Activated CD4-positive, alpha-beta T cell treated with anti-CD3 and anti-CD28 coated beads, Interleukin-2, Interleukin-6, amounts not matched to agents 100 ng/mL and 50 ng/mL, durations not matched to agents 16 hours and 8 hours (primary cell): ENCODE measurements around the gene HAS3.
"Not testable (repeated sequence)": the region's sequence is repeated elsewhere in the genome, so short reads cannot be mapped to it uniquely, and the experiment has no call there.

Source experiments
- DNase-seq: peaks from one replicate; pipeline ENCODE4 v3.0.0-alpha.2; 2020

Gene HAS3, protein sequence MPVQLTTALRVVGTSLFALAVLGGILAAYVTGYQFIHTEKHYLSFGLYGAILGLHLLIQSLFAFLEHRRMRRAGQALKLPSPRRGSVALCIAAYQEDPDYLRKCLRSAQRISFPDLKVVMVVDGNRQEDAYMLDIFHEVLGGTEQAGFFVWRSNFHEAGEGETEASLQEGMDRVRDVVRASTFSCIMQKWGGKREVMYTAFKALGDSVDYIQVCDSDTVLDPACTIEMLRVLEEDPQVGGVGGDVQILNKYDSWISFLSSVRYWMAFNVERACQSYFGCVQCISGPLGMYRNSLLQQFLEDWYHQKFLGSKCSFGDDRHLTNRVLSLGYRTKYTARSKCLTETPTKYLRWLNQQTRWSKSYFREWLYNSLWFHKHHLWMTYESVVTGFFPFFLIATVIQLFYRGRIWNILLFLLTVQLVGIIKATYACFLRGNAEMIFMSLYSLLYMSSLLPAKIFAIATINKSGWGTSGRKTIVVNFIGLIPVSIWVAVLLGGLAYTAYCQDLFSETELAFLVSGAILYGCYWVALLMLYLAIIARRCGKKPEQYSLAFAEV

GRCh38 chr16:69105501-69106361 lies at the start of gene HAS3:
TSS of gene HAS3 (plus strand) at chr16:69105653. CDS start at chr16:69109396, 3,743 bp downstream.
- DNase-seq: peak; percentile 49

GRCh38 chr16:69055980-69056379 lies 49.5 kb upstream of the HAS3 start:
- no peak for DNase-seq

DNA sequence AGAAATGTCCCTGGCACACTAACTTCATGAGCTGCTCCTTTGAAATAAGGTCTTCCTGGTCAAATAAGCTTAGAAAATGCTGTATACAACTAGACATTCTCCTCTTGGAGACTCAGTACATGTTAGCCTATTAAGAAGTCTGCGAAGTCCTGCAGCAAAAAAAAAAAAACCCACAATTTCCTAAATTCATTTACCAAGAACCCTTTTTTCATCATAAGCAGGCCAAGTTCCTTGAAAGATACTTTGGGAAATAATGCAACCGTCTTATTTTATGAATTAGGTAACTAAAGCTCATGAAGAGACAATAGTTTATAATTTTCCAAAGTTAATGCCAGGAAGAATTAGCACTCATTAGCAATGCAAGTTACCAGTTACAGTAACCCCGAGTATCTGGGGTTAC lies 49.0 kb upstream of the HAS3 start:
- no peak for DNase-seq

- no peak for DNase-seq
Measured at GRCh38 chr16:69057400-69058378, 47.8 kb upstream of the HAS3 start.

DNA sequence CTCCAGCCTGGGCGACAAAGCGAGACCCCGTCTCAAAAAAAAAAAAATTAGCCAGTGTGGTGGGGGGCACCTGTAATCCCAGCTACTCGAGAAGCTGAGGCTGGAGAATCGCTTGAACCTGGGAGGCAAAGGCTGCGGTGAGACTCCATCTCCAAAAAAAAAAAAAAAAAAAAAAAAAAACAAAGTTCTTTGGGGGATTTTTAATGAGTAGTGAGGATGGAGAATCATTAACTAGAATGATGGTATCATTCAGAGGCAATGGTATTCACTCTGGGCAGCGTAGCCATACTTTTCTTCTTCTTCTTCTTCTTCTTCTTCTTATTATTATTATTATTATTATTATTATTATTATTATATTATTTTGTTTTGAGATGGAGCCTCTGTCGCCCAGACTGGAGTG lies 42.0 kb upstream of the HAS3 start:
- not testable (repeated sequence) for DNase-seq

DNA sequence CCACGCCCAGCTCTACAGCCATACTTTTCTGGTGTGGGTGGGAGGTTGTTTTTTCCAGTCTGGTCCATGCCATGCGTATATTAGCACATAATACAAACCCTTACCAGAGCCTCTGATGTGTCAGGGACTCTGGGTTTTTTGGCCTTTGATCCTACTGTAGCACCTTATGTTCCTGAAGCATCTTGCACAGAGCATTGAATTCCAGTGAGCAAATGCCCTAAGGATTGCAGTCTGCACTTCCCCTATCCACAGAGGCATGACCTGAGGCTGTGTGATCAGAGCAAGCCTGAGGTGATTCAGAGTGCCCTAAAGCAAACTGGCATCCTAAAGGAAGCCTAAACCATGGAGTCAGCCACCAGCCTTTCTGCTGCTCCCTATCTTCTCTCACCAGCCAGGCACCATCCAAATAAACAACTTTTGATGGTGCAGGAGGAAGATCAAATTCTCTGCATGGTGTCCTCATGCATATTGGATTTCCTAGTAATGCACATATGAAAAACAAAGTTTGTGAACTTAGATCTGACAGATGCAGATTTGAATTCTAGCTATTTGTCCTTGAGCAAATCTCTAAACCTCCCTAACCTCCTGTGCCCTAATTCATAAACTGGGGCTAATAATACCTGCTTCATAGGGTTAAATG lies 41.2 kb upstream of the HAS3 start:
- no peak for DNase-seq

DNA sequence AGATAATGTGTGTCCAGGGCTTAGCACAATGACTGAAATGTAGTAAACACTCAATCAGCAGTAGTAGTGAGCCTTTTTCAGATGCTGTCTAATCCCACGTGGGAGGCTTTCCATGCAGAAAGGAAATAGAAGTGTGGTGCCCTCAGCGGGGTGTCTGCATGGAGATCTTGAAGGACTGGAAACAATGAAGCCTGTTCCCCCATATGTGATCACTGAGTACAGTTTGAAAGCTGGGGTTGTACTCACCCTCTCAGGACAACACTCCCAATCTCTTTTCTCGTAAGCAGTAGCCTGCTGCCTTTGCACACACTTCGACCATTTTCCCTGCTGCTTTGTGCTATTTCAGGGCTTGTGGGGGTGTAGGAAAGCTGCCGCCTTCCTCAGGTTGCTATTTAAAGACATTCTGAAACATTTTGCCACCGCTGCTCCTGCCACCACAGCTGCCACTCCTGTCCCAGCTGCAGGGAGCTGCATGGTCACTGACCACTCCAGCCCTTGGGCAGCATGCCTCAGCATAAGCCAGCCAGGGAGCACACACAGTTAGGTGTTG lies 40.6 kb upstream of the HAS3 start:
- no peak for DNase-seq

DNA sequence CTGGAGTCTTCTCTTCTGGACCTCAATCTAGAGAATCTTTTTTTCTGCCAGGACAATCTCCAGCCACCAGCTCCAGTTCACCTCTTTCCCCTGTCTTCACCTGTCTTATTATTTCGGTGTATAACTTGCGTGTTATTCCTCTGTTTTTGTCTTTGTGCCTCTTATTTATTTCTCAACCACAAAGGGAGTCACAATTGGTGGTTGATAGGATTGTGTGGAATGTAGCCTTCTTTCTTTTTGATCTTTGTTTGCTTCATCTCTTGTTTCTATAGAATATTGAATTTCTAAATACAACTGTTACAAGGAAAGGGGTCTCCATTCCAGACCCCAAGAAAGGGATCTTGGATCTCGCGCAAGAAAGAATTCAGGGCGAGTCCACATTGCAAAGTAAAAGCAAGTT lies 35.9 kb upstream of the HAS3 start:
- DNase-seq: no peak

- no peak for DNase-seq
Measured at GRCh38 chr16:69071036-69071435, 34.4 kb upstream of the HAS3 start.

DNA sequence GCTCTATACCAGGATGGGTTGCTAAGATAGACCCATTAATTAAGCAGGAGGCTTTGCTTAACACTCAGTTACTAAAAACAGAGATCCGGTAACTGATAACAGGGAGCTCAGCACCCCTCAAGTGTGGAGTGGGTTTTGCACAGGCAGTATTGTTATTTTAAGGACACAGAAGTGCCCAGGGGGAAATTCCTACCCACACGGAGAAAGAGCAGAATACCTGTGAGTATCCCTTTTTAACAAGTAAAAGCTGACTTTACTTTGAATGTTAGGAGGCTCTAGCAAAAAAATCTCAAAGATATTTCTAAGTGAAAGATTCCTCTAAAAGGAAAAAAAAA lies 32.8 kb upstream of the HAS3 start:
- DNase-seq: no peak

- DNase-seq: no peak
Measured at GRCh38 chr16:69073181-69073702, 32.2 kb upstream of the HAS3 start.

- no peak for DNase-seq
Measured at GRCh38 chr16:69077251-69077650, 28.2 kb upstream of the HAS3 start.

DNA sequence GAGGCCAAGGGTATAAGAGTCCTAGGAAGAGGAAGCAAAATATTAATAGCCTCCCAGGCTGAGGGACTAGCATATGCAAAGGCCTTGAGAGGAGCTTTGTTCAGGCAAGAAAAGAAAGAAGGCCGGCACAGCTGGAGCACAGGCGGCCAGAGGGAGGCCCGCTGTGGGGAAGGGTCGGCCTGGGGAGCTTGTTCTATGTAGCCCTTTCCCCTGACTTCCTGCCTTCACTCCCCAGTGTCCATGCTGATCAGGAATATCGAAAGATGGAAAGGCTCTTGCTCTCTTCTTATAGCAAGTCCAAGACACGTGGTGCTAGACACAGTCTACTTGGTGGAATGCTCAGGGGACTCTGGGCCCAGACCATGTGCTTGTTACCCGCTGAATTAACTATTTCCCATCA lies 27.4 kb upstream of the HAS3 start:
- no peak for DNase-seq

DNA sequence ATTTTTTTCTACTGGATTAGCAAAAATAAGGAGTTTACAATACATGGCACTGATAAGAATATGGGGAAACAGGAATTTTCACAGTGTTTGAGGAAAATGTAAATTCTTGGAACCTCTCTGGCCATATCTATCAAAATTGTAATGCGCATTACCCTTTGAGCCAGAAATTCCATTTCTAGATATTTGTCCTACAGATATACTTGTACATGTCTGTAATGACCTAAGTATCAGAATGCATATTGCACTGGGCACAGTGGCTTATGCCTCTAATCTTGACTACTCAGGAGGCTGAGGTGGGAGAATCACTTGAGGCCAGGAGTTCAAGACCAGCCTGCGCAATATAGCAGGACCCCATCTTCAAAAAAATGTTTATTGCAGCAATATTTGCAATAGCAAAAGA lies 25.8 kb upstream of the HAS3 start:
- no peak for DNase-seq

DNA sequence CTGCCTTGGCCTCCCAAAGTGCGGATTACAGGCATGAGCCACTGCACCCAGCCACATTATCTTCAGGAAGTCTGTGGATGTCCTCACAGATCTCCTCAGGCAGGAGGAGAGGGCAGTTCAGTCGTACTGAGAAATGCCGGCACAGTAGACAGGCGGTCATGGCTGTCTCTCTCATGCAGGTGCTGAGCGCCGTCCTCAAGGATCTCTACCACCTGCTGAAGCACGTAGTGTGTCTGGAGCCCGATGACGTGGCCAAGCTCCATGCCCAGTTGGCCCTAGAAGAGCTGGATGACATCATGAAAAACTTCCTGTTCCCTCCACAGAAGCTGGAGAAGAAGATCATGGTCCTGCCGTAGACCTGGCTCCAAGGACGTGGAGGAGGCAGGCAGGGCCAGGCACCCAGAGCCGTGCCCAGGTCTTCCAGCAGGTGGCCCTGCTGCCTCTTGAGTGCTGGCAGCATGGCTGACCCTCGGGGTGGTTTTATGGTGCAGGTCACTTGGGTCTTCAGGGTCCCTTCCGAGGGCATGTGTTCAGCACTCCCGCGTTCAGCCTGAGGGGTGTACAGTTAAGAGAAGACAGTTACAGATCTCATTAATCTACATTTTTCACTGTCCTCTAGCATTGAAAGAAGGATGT lies 22.0 kb upstream of the HAS3 start:
- DNase-seq: no peak

- DNase-seq: no peak
Measured at GRCh38 chr16:69084289-69084688, 21.2 kb upstream of the HAS3 start.

DNA sequence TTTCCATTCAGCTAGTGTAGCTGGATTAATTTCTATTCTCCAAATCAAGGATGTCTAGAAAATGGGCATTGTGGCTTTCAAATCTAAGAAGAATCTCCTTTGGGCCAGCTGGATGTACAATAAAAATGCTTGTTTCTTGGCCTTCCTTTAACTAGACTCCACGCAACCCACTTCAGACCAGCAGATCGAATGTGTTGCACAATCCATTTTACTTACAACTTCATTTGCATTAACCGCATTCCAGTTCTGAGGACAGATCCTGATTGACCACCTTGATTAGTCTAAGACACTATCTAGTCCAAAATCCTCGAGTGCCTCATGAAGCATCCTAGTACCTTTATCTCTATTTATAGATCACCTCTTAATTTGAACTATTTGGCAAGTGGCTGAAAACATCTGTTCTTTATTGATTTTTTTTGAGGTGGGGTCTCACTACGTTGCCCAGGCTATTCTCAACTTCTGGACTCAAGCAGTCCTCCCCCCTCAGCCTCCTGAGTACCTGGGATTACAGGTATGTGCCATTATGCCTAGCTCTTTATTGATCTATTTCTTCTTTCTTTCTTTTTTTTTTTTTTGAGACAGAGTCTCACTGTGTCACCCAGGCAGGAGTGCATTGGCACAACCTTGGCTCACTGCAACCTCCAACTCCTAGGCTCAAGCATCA lies 20.3 kb upstream of the HAS3 start:
- no peak for DNase-seq

DNA sequence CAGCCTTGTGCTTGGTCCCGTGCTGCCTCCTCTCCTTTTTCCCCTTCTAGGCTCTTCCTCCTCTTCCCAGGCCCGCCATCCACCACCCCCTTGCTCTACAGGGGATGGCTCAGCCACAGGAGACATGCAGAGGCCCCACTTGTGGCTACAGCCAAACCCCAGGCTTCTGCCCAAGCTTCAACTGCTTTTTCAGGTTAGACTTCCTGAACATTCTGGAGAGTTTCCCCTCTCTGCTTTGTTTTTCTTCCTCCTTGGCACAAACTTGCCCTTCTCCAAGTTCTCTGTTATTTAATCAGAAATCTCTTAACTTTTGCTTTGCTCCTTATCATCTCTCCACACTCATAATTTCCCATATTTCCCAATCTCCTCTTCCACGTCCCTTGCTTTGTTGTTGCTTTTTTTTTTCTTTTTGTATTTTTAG lies 18.3 kb upstream of the HAS3 start:
- DNase-seq: no peak

DNA sequence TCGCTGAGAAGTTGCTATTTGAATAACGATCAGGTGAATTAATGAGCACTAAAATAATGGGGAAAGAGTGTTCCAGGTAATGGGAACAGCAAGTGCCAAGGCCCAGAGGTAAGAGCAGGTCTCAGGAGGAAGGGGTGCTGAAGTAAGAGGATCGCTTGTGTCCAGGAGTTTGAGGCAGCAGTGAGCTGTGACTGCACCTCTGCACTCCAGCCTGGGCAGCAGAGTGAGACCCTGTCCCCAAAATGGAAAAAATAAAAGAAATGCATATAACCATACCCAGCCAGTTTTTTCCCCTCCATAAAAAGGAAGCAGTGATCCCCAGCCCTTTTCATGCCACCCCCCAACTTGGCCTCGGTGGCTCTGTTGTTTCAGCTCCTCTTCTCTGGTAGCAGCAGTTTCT lies 16.8 kb upstream of the HAS3 start:
- DNase-seq: no peak

- DNase-seq: peak; percentile 79
Measured at GRCh38 chr16:69089091-69089910, 16.2 kb upstream of the HAS3 start.
